ENCODE results near the gene TMEM185A. TPM values are rescaled to one million over a fixed set of nuclear protein-coding genes. Genes with fewer than 3 reads are reported as not detected.
"Not testable (repeated sequence)": the region's sequence is repeated elsewhere in the genome, so short reads cannot be mapped to it uniquely, and the experiment has no call there.

The TMEM185A gene
- total RNA-seq, 1 experiment from 2014 or later: 34.2 TPM

DNA sequence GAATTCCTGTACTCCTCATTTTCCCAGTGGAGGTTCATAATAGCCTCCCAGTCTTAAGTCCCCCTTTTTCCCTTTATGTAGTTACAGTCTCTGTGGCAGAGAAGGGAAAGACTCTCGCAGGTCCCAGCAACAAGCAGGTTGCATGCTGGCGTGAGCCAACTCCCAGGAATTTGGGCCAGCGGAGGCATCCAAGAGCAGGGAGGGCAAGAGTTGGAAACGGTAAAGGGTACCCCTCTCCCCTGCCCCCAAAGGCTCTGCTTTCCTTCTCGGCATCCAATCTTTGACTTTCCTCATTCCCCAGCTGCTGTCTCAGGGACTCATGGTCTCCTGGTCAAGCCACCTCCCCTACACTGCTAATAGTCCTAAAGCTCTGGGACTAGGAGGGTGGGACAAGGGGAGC is 21.1 kb downstream of the TMEM185A start:
- Histone ChIP-seq H3K79me2 (ENCODE audit: low read length) (no peaks in the 10 kb centered on the region), H3K9me2 (replicated peaks; ENCODE audit: insufficient read depth, low read length) (no peaks in the 10 kb centered on the region), H2AFZ (ENCODE audit: low read length) (no peak overlapping the region), H3K4me3 (ENCODE audit: low read length) (no peak overlapping the region), H3K4me1 (ENCODE audit: low read length) (peaks cover 7% of the 10 kb centered on the region), H3K27me3 (ENCODE audit: low read length) (no peaks in the 10 kb centered on the region), H3K9ac (ENCODE audit: low read length) (no peak overlapping the region), H3K9me3 (ENCODE audit: low read length) (no peaks in the 10 kb centered on the region), H3K4me2 (ENCODE audit: low read depth, low read length, poor library complexity, severe bottlenecking) (no peak overlapping the region), H3K36me3 (ENCODE audit: insufficient read depth, low read length) (no peaks in the 10 kb centered on the region), H3K27ac (ENCODE audit: low read length) (no peak overlapping the region), H4K20me1 (ENCODE audit: insufficient read depth, low read depth, low read length) (peaks cover 13% of the 10 kb centered on the region; the same call in 1 of the 2 replicates)
- DNase-seq: no peak

DNA sequence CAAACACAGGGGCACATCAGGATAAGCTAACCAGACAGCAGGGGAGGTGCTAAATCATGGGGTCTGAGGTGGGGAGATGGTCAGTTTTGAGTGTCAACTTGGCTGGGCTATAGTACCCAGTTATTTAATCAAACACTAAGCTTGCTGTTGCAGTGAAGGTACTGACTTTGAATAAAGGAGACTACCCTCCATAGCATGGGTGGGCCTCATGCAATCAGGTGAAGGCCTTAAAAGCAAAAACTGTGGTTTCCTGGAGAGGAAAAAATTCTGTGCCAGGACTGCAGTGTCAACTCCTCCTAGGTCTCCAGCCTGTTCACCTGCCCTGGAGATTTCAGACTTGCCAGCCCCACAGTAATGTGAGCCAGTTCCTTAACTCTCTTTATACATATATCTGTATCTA is 23.9 kb downstream of the TMEM185A start:
- Histone ChIP-seq H3K9me2 (replicated peaks; ENCODE audit: insufficient read depth, low read length) (no peaks in the 10 kb centered on the region), H3K36me3 (ENCODE audit: insufficient read depth, low read length) (no peaks in the 10 kb centered on the region), H3K9me3 (ENCODE audit: low read length) (no peaks in the 10 kb centered on the region), H3K4me2 (ENCODE audit: low read depth, low read length, poor library complexity, severe bottlenecking) (no peak overlapping the region), H4K20me1 (ENCODE audit: insufficient read depth, low read depth, low read length) (0 out of 2 replicates have a peak, but pooled peaks cover 8% of the 10 kb centered on the region), H3K27ac (ENCODE audit: low read length) (no peak overlapping the region), H3K79me2 (ENCODE audit: low read length) (no peaks in the 10 kb centered on the region), H3K9ac (ENCODE audit: low read length) (no peak overlapping the region), H2AFZ (ENCODE audit: low read length) (no peak overlapping the region), H3K4me3 (ENCODE audit: low read length) (no peak overlapping the region), H3K4me1 (ENCODE audit: low read length) (peaks cover 7% of the 10 kb centered on the region), H3K27me3 (ENCODE audit: low read length) (no peaks in the 10 kb centered on the region)
- no peak for DNase-seq

DNA sequence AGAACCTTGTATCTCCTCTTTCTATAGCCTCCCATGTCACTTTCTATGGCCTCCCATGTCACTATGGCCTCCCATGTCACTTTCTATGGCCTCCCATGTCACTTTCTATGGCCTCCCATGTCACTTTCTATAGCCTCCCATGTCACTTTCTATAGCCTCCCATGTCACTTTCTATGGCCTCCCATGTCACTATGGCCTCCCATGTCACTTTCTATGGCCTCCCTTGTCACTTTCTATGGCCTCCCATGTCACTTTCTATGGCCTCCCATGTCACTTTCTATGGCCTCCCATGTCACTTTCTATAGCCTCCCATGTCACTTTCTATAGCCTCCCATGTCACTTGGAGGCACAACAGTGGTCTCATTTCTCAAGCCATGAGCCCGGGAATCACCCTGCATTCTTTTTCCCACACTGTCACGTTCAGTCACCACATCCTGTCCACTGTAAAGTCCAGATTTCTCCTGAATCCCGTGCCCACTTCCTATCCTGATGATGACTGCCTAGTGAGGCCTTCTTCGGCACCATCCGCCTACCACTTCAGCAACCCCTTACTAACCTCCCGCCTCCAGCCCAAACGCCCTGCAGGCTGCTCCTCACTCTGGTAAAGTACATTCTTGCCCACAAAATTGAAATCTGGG is 26.2 kb downstream of the TMEM185A start:
- not testable (repeated sequence) for DNase-seq; H3K79me2 ChIP-seq (ENCODE audit: low read length); H3K4me1 ChIP-seq (ENCODE audit: low read length); H3K9me2 ChIP-seq (replicated peaks; ENCODE audit: insufficient read depth, low read length); H3K4me3 ChIP-seq (ENCODE audit: low read length); H4K20me1 ChIP-seq (ENCODE audit: insufficient read depth, low read depth, low read length); H3K27me3 ChIP-seq (ENCODE audit: low read length); H3K9me3 ChIP-seq (ENCODE audit: low read length); H3K9ac ChIP-seq (ENCODE audit: low read length); H3K27ac ChIP-seq (ENCODE audit: low read length); H2AFZ ChIP-seq (ENCODE audit: low read length); H3K36me3 ChIP-seq (ENCODE audit: insufficient read depth, low read length); H3K4me2 ChIP-seq (ENCODE audit: low read depth, low read length, poor library complexity, severe bottlenecking)

DNA sequence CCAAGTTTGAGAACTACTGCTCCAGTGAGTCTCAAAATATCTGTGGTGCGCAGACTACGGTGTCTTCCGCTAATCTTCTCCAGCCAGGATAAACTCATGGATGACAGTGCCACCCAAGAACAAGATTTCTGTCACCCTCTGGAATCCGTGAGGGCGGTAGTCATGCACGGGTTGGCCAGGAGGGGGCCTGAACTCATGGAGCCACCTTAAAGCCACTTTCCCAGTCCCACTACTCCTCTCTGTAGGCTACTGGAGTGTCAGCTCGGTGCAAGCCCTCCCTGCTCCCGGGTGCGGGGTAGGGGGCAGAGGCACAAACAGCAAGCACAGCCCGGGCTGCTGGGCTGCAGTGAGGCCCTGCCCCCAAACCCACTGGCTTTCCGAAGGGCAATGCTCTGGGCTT is 33.0 kb downstream of the TMEM185A start:
- not testable (repeated sequence) for H2AFZ ChIP-seq (ENCODE audit: low read length); H3K27ac ChIP-seq (ENCODE audit: low read length); H3K9ac ChIP-seq (ENCODE audit: low read length); H3K36me3 ChIP-seq (ENCODE audit: insufficient read depth, low read length); H3K79me2 ChIP-seq (ENCODE audit: low read length); H3K9me3 ChIP-seq (ENCODE audit: low read length); H3K9me2 ChIP-seq (replicated peaks; ENCODE audit: insufficient read depth, low read length); H3K4me3 ChIP-seq (ENCODE audit: low read length); H3K27me3 ChIP-seq (ENCODE audit: low read length); H4K20me1 ChIP-seq (ENCODE audit: insufficient read depth, low read depth, low read length); H3K4me2 ChIP-seq (ENCODE audit: low read depth, low read length, poor library complexity, severe bottlenecking); H3K4me1 ChIP-seq (ENCODE audit: low read length); DNase-seq

DNA sequence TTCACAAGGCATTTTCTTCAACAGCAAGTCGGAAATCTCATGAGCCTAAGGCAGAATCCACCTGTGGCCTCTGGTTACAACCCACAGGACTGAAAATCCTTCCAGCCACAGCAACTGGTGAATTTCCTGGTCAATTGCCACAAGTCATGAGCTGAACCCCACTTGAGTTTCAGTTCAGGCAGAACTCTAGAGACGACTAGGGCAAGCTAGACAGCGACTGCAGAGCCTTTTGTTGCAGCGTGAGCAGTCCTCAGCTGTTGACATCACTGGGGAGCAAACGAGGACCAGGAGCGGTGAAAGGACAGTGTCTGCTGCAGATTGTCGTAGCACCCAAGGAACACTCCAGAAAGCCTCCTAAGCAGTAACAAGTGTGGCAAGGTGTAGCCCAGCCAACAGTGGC is 35.6 kb downstream of the TMEM185A start:
- H3K27me3 ChIP-seq (ENCODE audit: low read length); H3K9me2 ChIP-seq (replicated peaks; ENCODE audit: insufficient read depth, low read length); H3K4me2 ChIP-seq (ENCODE audit: low read depth, low read length, poor library complexity, severe bottlenecking); DNase-seq; H3K79me2 ChIP-seq (ENCODE audit: low read length); H4K20me1 ChIP-seq (ENCODE audit: insufficient read depth, low read depth, low read length); H3K36me3 ChIP-seq (ENCODE audit: insufficient read depth, low read length); H3K4me3 ChIP-seq (ENCODE audit: low read length); H2AFZ ChIP-seq (ENCODE audit: low read length); H3K27ac ChIP-seq (ENCODE audit: low read length); H3K4me1 ChIP-seq (ENCODE audit: low read length); H3K9ac ChIP-seq (ENCODE audit: low read length); H3K9me3 ChIP-seq (ENCODE audit: low read length): not testable (repeated sequence)

DNA sequence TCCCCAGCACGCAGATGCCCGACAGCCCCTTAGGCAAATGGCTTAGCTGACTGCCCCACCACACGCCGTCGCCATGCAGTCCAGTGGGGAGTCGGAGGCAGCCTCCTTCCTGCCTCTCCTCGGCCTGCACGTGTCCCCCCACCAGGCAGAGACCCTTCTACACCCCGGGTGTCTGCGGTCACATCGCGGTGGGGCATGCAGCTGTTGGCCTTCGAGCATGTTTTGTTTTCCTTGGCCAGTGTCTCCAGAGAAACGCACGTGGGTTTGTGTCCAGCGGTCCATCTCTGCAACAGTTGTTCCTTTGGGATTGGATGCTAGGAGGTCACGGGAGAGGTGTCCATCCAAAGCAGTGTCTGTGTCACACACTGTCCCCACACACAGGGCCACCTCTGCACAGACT is 36.4 kb downstream of the TMEM185A start, which contains the start of gene HSFX2:
HSFX2 (minus strand) TSS at position 101 of the 400 bp plus-strand sequence. CDS start 614 bp downstream, outside the sequence.
- H3K79me2 ChIP-seq (ENCODE audit: low read length); H3K9me2 ChIP-seq (replicated peaks; ENCODE audit: insufficient read depth, low read length); H3K4me2 ChIP-seq (ENCODE audit: low read depth, low read length, poor library complexity, severe bottlenecking); H4K20me1 ChIP-seq (ENCODE audit: insufficient read depth, low read depth, low read length); H3K4me3 ChIP-seq (ENCODE audit: low read length); H3K9me3 ChIP-seq (ENCODE audit: low read length); DNase-seq; H3K9ac ChIP-seq (ENCODE audit: low read length); H3K36me3 ChIP-seq (ENCODE audit: insufficient read depth, low read length); H3K27ac ChIP-seq (ENCODE audit: low read length); H3K4me1 ChIP-seq (ENCODE audit: low read length); H3K27me3 ChIP-seq (ENCODE audit: low read length); H2AFZ ChIP-seq (ENCODE audit: low read length): not testable (repeated sequence)

DNA sequence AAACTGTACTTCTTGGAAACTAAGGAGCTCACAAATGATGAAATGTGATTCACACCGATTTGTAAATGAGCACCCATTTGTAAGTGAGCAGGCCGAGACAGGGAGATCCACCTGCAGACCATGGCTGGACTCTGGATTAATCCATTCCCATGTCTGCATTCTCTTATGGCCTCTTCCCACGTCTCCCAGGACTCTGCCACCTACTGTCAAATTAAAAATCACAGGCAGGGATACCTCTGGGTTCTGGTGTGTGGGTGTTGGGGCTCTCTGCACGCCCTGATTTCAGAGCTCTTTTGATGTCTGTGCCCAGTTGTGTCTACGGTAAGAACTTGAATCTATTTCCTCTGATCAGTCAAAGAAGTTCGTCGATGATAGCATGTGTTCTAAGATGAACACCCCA is 40.6 kb downstream of the TMEM185A start:
- not testable (repeated sequence) for H3K4me1 ChIP-seq (ENCODE audit: low read length); H3K4me2 ChIP-seq (ENCODE audit: low read depth, low read length, poor library complexity, severe bottlenecking); H3K9me3 ChIP-seq (ENCODE audit: low read length); H3K4me3 ChIP-seq (ENCODE audit: low read length); H3K79me2 ChIP-seq (ENCODE audit: low read length); H3K36me3 ChIP-seq (ENCODE audit: insufficient read depth, low read length); H4K20me1 ChIP-seq (ENCODE audit: insufficient read depth, low read depth, low read length); DNase-seq; H3K27me3 ChIP-seq (ENCODE audit: low read length); H3K9ac ChIP-seq (ENCODE audit: low read length); H3K27ac ChIP-seq (ENCODE audit: low read length); H3K9me2 ChIP-seq (replicated peaks; ENCODE audit: insufficient read depth, low read length); H2AFZ ChIP-seq (ENCODE audit: low read length)

DNA sequence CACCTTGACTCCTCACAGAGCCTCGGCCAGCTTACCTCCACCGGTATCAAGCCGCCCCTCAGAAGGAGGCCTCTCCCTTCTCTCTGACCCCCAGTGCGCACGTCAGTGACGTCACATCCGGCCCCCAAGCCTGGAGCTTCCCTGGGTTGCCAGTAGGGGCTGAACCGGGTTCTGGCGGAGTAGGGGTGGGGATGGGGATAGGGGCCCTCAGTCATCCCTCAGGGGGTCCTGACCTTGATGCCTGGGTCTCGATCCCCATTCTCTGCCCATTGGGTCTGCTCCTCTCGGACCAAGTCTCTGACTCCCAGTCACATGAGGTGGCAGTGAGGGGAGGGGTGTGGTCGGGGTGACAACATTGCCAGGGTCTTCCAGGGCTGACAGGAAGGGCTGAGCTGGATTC is 44.2 kb downstream of the TMEM185A start, which contains the start of gene MAGEA9B:
MAGEA9B (minus strand) TSS at position 101 of the 400 bp plus-strand sequence. CDS start 4,280 bp downstream, outside the sequence.
- H3K4me1 ChIP-seq (ENCODE audit: low read length); H3K9me2 ChIP-seq (replicated peaks; ENCODE audit: insufficient read depth, low read length); H3K36me3 ChIP-seq (ENCODE audit: insufficient read depth, low read length); H2AFZ ChIP-seq (ENCODE audit: low read length); H3K27me3 ChIP-seq (ENCODE audit: low read length); DNase-seq; H3K4me3 ChIP-seq (ENCODE audit: low read length); H3K27ac ChIP-seq (ENCODE audit: low read length); H3K79me2 ChIP-seq (ENCODE audit: low read length); H3K9ac ChIP-seq (ENCODE audit: low read length); H3K9me3 ChIP-seq (ENCODE audit: low read length); H4K20me1 ChIP-seq (ENCODE audit: insufficient read depth, low read depth, low read length); H3K4me2 ChIP-seq (ENCODE audit: low read depth, low read length, poor library complexity, severe bottlenecking): not testable (repeated sequence)

DNA sequence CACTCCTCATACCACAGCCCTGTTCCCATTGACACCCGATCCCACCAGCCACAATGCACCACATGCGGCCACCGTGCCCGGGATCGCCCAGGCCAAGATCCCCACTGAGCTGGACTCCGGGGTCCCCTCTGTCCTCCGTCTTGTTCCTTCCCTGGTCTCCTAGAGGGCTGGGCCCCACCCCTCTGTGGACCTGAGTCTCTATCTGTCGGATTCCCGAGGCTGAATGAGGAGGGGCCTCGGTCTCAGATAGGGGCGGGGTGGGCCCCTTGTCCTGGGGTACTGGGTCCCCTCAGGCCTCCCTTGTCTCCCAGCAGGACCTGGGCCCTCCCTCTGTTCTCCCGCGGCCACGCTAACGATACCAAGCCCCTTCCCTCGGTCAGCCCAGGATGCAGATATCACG is 46.0 kb downstream of the TMEM185A start:
- H3K27ac ChIP-seq (ENCODE audit: low read length); H3K36me3 ChIP-seq (ENCODE audit: insufficient read depth, low read length): not testable (repeated sequence)

More for the DNA sequence above, 46.0 kb downstream of the TMEM185A start:
- not testable (repeated sequence) for H3K9ac ChIP-seq (ENCODE audit: low read length); H2AFZ ChIP-seq (ENCODE audit: low read length); H4K20me1 ChIP-seq (ENCODE audit: insufficient read depth, low read depth, low read length); H3K9me2 ChIP-seq (replicated peaks; ENCODE audit: insufficient read depth, low read length); H3K79me2 ChIP-seq (ENCODE audit: low read length); DNase-seq; H3K4me3 ChIP-seq (ENCODE audit: low read length); H3K4me1 ChIP-seq (ENCODE audit: low read length); H3K9me3 ChIP-seq (ENCODE audit: low read length); H3K4me2 ChIP-seq (ENCODE audit: low read depth, low read length, poor library complexity, severe bottlenecking); H3K27me3 ChIP-seq (ENCODE audit: low read length)

Measured in Karpas-422 (cell line).